ENCODE data around the gene ANKIB1. TPM values are rescaled to one million over a fixed set of nuclear protein-coding genes. Genes with fewer than 3 reads are reported as not detected.
"Not testable (repeated sequence)": the region's sequence is repeated elsewhere in the genome, so short reads cannot be mapped to it uniquely, and the experiment has no call there.

ANKIB1 gene
- total RNA-seq, 4 donors from 2014 or later = 11.5 to 24.2 (median 12.5) TPM

DNA sequence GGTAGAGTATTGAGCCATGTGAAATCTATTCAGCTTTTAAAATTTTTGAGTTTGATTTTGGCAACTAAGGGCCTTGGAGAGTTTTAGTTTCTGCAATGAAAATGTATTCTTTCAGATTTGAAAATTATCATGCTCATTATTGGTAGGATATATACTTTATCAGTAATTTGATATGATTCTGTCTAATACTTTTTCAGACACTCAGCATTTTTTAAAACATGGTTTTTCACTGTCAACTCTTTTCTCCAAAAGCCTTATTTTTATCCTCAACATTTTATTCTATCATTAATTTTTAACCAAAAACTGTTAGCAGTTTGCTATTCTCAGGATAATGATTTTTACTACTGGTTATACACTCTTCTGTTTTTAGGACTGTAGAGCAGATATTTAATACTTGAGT lies 4.8 kb downstream of the ANKIB1 start:
- Histone ChIP-seq H3K27ac (no peak overlapping the region), H3K36me3 (no peaks in the 10 kb centered on the region), H3K4me3 (no peak overlapping the region), H3K9me3 (no peaks in the 10 kb centered on the region), H3K27me3 (no peaks in the 10 kb centered on the region), H3K4me1 (peaks cover 43 to 48% of the 10 kb centered on the region in 2 donors)
- TF ChIP-seq POLR2A (IDR thresholded peaks at IDR 0.05) = no peak
- TF ChIP-seq, protein P1, sequence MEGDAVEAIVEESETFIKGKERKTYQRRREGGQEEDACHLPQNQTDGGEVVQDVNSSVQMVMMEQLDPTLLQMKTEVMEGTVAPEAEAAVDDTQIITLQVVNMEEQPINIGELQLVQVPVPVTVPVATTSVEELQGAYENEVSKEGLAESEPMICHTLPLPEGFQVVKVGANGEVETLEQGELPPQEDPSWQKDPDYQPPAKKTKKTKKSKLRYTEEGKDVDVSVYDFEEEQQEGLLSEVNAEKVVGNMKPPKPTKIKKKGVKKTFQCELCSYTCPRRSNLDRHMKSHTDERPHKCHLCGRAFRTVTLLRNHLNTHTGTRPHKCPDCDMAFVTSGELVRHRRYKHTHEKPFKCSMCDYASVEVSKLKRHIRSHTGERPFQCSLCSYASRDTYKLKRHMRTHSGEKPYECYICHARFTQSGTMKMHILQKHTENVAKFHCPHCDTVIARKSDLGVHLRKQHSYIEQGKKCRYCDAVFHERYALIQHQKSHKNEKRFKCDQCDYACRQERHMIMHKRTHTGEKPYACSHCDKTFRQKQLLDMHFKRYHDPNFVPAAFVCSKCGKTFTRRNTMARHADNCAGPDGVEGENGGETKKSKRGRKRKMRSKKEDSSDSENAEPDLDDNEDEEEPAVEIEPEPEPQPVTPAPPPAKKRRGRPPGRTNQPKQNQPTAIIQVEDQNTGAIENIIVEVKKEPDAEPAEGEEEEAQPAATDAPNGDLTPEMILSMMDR (IDR thresholded peaks at IDR 0.05 in 4 of 5, conservative IDR thresholded peaks at IDR 0.05 in 1 of 5) = no peak
- DNase-seq = no peak
- in situ Hi-C loops (cut with MboI; ENCODE audit: low sequenced_read_pairs in 4 of 4) = no loop called here
- no peak for ATAC-seq
- intact Hi-C loops (cut with DNase I; ENCODE audit: low total_unique reads) = no loop called here

DNA sequence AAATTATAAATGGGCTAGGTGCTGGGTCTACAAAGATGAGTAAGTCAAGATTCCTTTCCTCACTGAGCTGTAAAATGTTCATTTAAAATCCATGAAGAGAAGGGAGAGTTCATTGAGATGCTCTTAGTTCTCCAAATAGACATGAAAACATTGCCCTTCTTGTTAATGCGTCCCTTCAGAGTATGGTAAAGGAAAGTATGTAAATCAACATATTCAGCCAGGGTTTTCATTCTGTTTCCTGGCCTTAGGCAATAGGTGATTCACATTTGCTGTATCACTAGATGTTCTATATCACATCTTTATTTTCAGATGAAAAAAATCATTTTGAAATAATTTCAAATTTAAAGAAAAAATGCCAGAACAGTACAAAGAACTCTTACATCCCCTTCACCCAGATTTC lies 5.4 kb downstream of the ANKIB1 start:
- DNase-seq (no peak), ATAC-seq (no peak)
- H3K27ac ChIP-seq = no peak overlapping the region
- no peak for TF ChIP-seq POLR2A (IDR thresholded peaks at IDR 0.05)
- TF ChIP-seq, protein P1 (IDR thresholded peaks at IDR 0.05 in 4 of 5, conservative IDR thresholded peaks at IDR 0.05 in 1 of 5) = no peak
- in situ Hi-C loops (cut with MboI; ENCODE audit: low sequenced_read_pairs in 4 of 4) = no loop called here
- no peak overlapping the region for H3K4me3 ChIP-seq
- intact Hi-C loops (cut with DNase I; ENCODE audit: low total_unique reads) = no loop called here
- H3K9me3 ChIP-seq = no peaks in the 10 kb centered on the region
- H3K27me3 ChIP-seq = no peaks in the 10 kb centered on the region
- H3K4me1 ChIP-seq = peaks cover 48% of the 10 kb centered on the region in 2 donors
- no peaks in the 10 kb centered on the region for H3K36me3 ChIP-seq

DNA sequence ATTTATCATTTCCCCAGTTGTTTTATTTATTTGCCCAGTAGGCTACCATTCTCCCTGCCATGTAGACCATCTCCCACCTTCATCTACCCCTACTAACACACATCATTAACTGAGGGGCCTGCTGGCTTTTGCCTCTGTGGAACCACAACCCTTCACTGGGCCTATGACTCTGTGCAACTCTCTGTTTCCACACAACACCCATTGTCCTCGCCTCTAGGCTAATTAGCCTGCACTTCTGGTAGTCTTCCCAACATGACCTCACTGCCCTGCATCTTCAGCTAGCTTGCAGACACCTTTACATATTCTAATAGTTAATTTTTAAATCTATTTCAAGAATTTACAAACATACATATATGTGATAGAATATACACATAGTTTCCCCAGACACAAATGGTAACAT lies 7.5 kb downstream of the ANKIB1 start:
- intact Hi-C loops (cut with DNase I; ENCODE audit: low total_unique reads) = no loop called here
- Histone ChIP-seq H3K4me3 (no peak overlapping the region), H3K9me3 (no peaks in the 10 kb centered on the region), H3K27me3 (no peaks in the 10 kb centered on the region), H3K36me3 (no peaks in the 10 kb centered on the region), H3K27ac (no peak overlapping the region), H3K4me1 (peaks cover 30 to 38% of the 10 kb centered on the region in 2 donors)
- DNase-seq = no peak
- no peak for ATAC-seq
- TF ChIP-seq, protein P1 (IDR thresholded peaks at IDR 0.05 in 4 of 5, conservative IDR thresholded peaks at IDR 0.05 in 1 of 5) = no peak
- no peak for TF ChIP-seq POLR2A (IDR thresholded peaks at IDR 0.05)
- in situ Hi-C loops (cut with MboI; ENCODE audit: low sequenced_read_pairs in 4 of 4) = no loop called here

DNA sequence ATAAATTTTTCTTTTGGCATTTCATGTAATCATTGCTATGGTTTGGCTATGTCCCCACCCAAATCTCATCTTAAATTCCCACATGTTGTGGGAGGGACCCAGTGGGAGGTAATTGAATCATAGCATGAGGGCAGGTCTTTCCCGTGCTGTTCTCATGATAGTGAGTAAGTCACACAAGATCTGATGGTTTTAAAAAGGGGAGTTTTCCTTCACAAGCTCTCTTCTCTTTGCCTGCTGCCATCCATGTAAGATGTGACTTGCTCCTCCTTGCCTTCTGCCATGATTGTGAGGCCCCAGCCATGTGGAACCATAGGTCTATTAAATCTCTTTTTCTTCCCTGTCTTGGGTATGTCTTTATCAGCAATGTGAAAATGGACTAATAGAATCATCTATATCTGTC lies 9.0 kb downstream of the ANKIB1 start:
- peaks cover 36 to 50% of the 10 kb centered on the region in 2 donors for H3K4me1 ChIP-seq
- H3K9me3 ChIP-seq; H3K36me3 ChIP-seq; H3K27me3 ChIP-seq; H3K4me3 ChIP-seq; in situ Hi-C loops (cut with MboI; ENCODE audit: low sequenced_read_pairs in 4 of 4); H3K27ac ChIP-seq; ATAC-seq; DNase-seq; intact Hi-C loops (cut with DNase I; ENCODE audit: low total_unique reads): not testable (repeated sequence)

DNA sequence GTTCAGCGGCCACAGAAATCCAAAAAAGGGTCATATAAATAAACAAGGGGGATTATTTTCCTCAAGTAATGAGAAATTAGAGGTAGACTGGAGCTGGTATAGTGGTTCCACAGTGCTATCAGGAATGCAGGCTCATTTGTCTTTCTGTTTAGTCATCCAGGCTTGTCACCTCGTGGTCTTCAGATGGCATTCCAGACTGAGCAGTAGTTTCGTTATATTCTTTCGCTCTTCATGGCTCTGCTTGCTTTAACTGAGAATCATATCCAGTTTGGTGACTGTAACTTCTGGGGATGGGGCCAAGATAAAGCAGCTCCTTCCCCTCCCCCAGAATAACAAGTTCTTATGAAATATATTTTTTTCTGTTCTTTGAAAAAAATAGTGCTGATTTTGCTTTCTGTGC lies 9.5 kb downstream of the ANKIB1 start:
- H3K36me3 ChIP-seq = no peaks in the 10 kb centered on the region
- H3K27me3 ChIP-seq = no peaks in the 10 kb centered on the region
- in situ Hi-C loops (cut with MboI; ENCODE audit: low sequenced_read_pairs in 4 of 4) = no loop called here
- H3K9me3 ChIP-seq = no peaks in the 10 kb centered on the region
- H3K4me3 ChIP-seq = no peak overlapping the region
- intact Hi-C loops (cut with DNase I; ENCODE audit: low total_unique reads) = no loop called here
- H3K4me1 ChIP-seq = peaks cover 39 to 52% of the 10 kb centered on the region in 2 donors
- H3K27ac ChIP-seq = peak overlapping the region in 2 of 4 donors; percentile 4 to 15
- no peak for TF ChIP-seq POLR2A (IDR thresholded peaks at IDR 0.05)
- TF ChIP-seq, protein P1 (IDR thresholded peaks at IDR 0.05 in 4 of 5, conservative IDR thresholded peaks at IDR 0.05 in 1 of 5) = no peak
- DNase-seq = no peak
- peak; percentile 60 to 77 for ATAC-seq
